Neural progenitor cell (in vitro differentiated cells): Measurements from ENCODE around the gene RBBP8NL. TPM values are rescaled to one million over a fixed set of nuclear protein-coding genes. Genes with fewer than 3 reads are reported as not detected.

Experiments
- DNase-seq: peaks from one replicate; pipeline ENCODE4 v3.0.0-alpha.2; 2016; ENCODE audit warnings: low spot score
- H2AFZ ChIP-seq: fragments of 200-600 bp; sonication (generic); replicated peaks from 2 replicates; pipeline ENCODE4 v1.6.1; 2016; ENCODE audit warnings: antibody characterized with exemption
- H3F3A ChIP-seq: fragments of 200-600 bp; sonication (generic); 2 replicates; pipeline ENCODE4 v1.6.1; 2016; ENCODE audit warnings: antibody characterized with exemption, low read depth
- H3K27ac ChIP-seq: fragments of 200-600 bp; sonication (generic); 2 replicates; pipeline ENCODE4 v1.5.1; 2016; ENCODE audit warnings: mild to moderate bottlenecking
- H3K27me3 ChIP-seq: fragments of 200-600 bp; sonication (generic); 2 replicates; pipeline ENCODE4 v1.6.1; 2016; ENCODE audit warnings: mild to moderate bottlenecking, moderate library complexity
- H3K36me3 ChIP-seq: fragments of 200-600 bp; sonication (generic); 2 replicates; pipeline ENCODE4 v1.5.1; 2016
- H3K4me1 ChIP-seq: fragments of 200-600 bp; sonication (generic); 2 replicates; pipeline ENCODE4 v1.6.1; 2016; ENCODE audit warnings: mixed run types
- H3K4me2 ChIP-seq: fragments of 200-600 bp; sonication (generic); 2 replicates; pipeline ENCODE4 v1.6.1; 2016
- H3K4me3 ChIP-seq: fragments of 200-600 bp; sonication (generic); 2 replicates; pipeline ENCODE4 v1.5.1; 2016
- H3K79me2 ChIP-seq: fragments of 200-600 bp; sonication (generic); 2 replicates; pipeline ENCODE4 v1.6.1; 2016; ENCODE audit warnings: low read depth
- H3K9ac ChIP-seq: fragments of 200-600 bp; sonication (generic); 2 replicates; pipeline ENCODE4 v1.6.1; 2016
- H3K9me3 ChIP-seq: fragments of 200-600 bp; sonication (generic); 2 replicates; pipeline ENCODE4 v1.5.1; 2016; ENCODE audit warnings: low read depth
- H4K20me1 ChIP-seq: fragments of 200-600 bp; sonication (generic); 2 replicates; pipeline ENCODE4 v1.6.1; 2016; ENCODE audit warnings: low read depth
- H3K27ac Mint-ChIP-seq: 3 replicates; pipeline ENCODE4 v1.8.0; 2021; ENCODE audit warnings: mixed read lengths
- H3K27me3 Mint-ChIP-seq: 2 replicates; pipeline ENCODE4 v1.8.0; 2022; ENCODE audit warnings: low read depth, mild to moderate bottlenecking, inconsistent platforms, moderate library complexity, mixed read lengths; ENCODE audit not compliant: insufficient read depth
- H3K36me3 Mint-ChIP-seq: 3 replicates; pipeline ENCODE4 v1.8.0; 2021; ENCODE audit warnings: mixed read lengths
- H3K4me1 Mint-ChIP-seq: 3 replicates; pipeline ENCODE4 v1.8.0; 2021; ENCODE audit warnings: mixed read lengths
- H3K4me3 Mint-ChIP-seq: 3 replicates; pipeline ENCODE4 v1.8.0; 2021; ENCODE audit warnings: mild to moderate bottlenecking, moderate library complexity, mixed read lengths
- H3K9me3 Mint-ChIP-seq: 3 replicates; pipeline ENCODE4 v1.8.0; 2020; ENCODE audit warnings: mixed read lengths
- EZH2 ChIP-seq: fragments of 200-600 bp; sonication (generic); IDR thresholded peaks from 2 replicates; pipeline ENCODE4 v1.6.1; 2017; ENCODE audit warnings: antibody characterized with exemption, mild to moderate bottlenecking, moderate library complexity
- EZH2phosphoT487 ChIP-seq: fragments of 200-600 bp; sonication (generic); IDR thresholded peaks from 2 replicates; pipeline ENCODE4 v1.6.1; 2017; ENCODE audit warnings: antibody characterized with exemption
- total RNA-seq: library from RNA; depleted of rRNA; stranded (reverse); fragments of >200 nt; gene quantifications from 2 replicates; pipeline ENCODE4 v1.2.3, GENCODE V29; 2015; ENCODE audit warnings: low replicate concordance
- TF ChIP-seq, protein P1 (sequence below): fragments of 200-600 bp; sonication (generic); IDR thresholded peaks from 2 replicates; pipeline ENCODE4 v1.5.1; 2017; ENCODE audit warnings: antibody characterized with exemption, mild to moderate bottlenecking

RBBP8NL gene
- total RNA-seq, 1 donor from 2014 or later = not detected

DNA sequence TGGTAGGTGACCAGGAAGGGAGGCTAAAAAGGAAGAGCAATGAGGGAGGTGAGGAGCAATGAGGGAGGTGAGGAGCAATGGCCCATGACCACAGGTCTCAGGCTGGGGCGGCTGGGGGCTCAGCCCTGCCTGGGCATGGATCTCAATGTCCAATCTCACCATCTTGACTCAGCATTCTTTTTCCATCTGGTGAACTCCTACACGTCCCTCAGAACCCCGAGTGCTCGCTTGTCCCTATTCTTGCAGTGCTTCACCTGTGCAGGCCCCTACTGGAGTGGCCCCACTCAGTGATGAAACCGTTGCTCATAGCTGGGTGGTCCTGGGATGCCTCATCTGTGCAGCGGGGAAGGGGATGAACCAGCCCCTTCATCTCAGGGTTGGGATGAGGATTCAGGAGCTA, 16.9 kb upstream of the RBBP8NL start:
- Mint-ChIP-seq H3K4me3 (no peak overlapping the region), H3K27me3 (peaks cover 30% of the 10 kb centered on the region), H3K36me3 (no peaks in the 10 kb centered on the region), H3K4me1 (peaks cover 25% of the 10 kb centered on the region), H3K9me3 (no peaks in the 10 kb centered on the region), H3K27ac (no peak overlapping the region)
- no peak overlapping the region for H2AFZ ChIP-seq
- H3K4me2 ChIP-seq = no peak overlapping the region
- no peak overlapping the region for H3K27ac ChIP-seq
- H3K27me3 ChIP-seq = no peaks in the 10 kb centered on the region
- H3K4me3 ChIP-seq = no peak overlapping the region
- peaks cover 11% of the 10 kb centered on the region for H3K4me1 ChIP-seq
- no peaks in the 10 kb centered on the region for H3K36me3 ChIP-seq
- no peaks in the 10 kb centered on the region for H4K20me1 ChIP-seq
- TF ChIP-seq EZH2phosphoT487 (no peak), EZH2 (no peak)
- TF ChIP-seq, protein P1, sequence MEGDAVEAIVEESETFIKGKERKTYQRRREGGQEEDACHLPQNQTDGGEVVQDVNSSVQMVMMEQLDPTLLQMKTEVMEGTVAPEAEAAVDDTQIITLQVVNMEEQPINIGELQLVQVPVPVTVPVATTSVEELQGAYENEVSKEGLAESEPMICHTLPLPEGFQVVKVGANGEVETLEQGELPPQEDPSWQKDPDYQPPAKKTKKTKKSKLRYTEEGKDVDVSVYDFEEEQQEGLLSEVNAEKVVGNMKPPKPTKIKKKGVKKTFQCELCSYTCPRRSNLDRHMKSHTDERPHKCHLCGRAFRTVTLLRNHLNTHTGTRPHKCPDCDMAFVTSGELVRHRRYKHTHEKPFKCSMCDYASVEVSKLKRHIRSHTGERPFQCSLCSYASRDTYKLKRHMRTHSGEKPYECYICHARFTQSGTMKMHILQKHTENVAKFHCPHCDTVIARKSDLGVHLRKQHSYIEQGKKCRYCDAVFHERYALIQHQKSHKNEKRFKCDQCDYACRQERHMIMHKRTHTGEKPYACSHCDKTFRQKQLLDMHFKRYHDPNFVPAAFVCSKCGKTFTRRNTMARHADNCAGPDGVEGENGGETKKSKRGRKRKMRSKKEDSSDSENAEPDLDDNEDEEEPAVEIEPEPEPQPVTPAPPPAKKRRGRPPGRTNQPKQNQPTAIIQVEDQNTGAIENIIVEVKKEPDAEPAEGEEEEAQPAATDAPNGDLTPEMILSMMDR = no peak
- H3K9ac ChIP-seq = no peak overlapping the region
- no peaks in the 10 kb centered on the region for H3K79me2 ChIP-seq
- no peaks in the 10 kb centered on the region for H3K9me3 ChIP-seq
- DNase-seq = no peak
- no peaks in the 10 kb centered on the region for H3F3A ChIP-seq

DNA sequence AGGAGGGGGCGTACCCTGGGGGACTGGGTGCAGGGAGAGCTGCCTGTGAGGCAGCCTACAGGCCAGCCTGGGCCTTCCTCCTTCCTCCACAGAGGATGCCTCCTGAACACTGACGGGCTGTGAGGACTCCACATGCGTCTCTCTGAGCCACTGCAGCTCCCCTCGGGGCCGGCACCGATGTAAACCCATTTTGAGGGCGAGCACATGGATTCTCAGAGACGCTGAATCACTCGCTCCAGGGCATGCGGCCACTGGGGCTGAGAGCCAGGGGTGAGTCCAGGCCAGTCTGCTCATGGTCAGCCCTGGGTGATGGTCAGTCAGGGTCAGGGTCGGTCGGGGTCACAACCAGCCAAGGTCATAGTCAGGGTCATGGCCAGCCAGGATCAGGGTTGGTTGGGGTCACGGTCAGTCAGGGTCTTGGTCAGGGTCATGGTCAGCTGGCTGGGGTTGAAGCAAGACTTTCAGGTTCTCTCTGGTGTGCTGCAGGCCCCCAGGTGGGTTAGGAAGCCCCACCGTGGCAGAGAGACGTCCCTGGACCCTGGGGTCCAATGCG, 14.7 kb upstream of the RBBP8NL start:
- no peak overlapping the region for H3K4me2 ChIP-seq
- no peaks in the 10 kb centered on the region for H4K20me1 ChIP-seq
- H2AFZ ChIP-seq = no peak overlapping the region
- H3K9me3 ChIP-seq = no peaks in the 10 kb centered on the region
- no peaks in the 10 kb centered on the region for H3K36me3 Mint-ChIP-seq
- no peaks in the 10 kb centered on the region for H3K27me3 ChIP-seq
- no peak for DNase-seq
- H3K9ac ChIP-seq = no peak overlapping the region
- no peaks in the 10 kb centered on the region for H3F3A ChIP-seq
- H3K27me3 Mint-ChIP-seq = peaks cover 23% of the 10 kb centered on the region
- no peaks in the 10 kb centered on the region for H3K79me2 ChIP-seq
- no peak overlapping the region for H3K27ac Mint-ChIP-seq
- H3K4me3 Mint-ChIP-seq = no peak overlapping the region
- no peak overlapping the region for H3K4me3 ChIP-seq
- H3K9me3 Mint-ChIP-seq = no peaks in the 10 kb centered on the region
- H3K4me1 Mint-ChIP-seq = peaks cover 5% of the 10 kb centered on the region
- no peaks in the 10 kb centered on the region for H3K36me3 ChIP-seq
- TF ChIP-seq EZH2 = no peak
- TF ChIP-seq, protein P1 = no peak
- TF ChIP-seq EZH2phosphoT487 = no peak
- H3K4me1 ChIP-seq = no peaks in the 10 kb centered on the region
- H3K27ac ChIP-seq = no peak overlapping the region

DNA sequence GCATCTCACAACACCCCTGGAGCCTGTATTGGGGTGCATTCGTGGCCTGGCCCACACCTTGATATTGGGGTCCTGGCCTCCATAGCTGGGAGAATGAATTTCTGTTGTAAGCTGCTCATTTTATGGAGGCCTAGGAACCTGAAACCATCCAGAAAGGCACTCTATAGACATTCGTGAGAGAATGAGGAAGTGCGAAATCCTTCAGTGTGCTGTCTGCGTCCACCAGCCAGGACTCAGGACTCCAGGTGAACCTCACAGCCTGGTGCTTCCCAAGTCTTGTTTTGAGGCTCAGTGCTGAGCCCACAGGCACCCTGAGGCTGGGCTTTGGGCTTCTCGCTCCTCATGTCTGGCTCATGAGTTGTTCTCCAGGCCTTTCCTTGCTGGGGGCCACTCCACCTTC, 11.9 kb upstream of the RBBP8NL start:
- TF ChIP-seq EZH2 = no peak
- TF ChIP-seq, protein P1 = no peak
- TF ChIP-seq EZH2phosphoT487 = no peak
- no peak overlapping the region for H3K4me2 ChIP-seq
- Mint-ChIP-seq H3K9me3 (peaks cover 2% of the 10 kb centered on the region), H3K4me3 (no peak overlapping the region), H3K36me3 (no peaks in the 10 kb centered on the region), H3K27me3 (peaks cover 21% of the 10 kb centered on the region), H3K27ac (no peak overlapping the region), H3K4me1 (no peaks in the 10 kb centered on the region)
- no peak overlapping the region for H3K9ac ChIP-seq
- H3K27ac ChIP-seq = no peak overlapping the region
- no peaks in the 10 kb centered on the region for H3F3A ChIP-seq
- H3K79me2 ChIP-seq = no peaks in the 10 kb centered on the region
- no peaks in the 10 kb centered on the region for H4K20me1 ChIP-seq
- H3K4me1 ChIP-seq = no peaks in the 10 kb centered on the region
- H3K4me3 ChIP-seq = no peak overlapping the region
- no peaks in the 10 kb centered on the region for H3K9me3 ChIP-seq
- H3K27me3 ChIP-seq = peaks cover 2% of the 10 kb centered on the region
- no peak overlapping the region for H2AFZ ChIP-seq
- no peak for DNase-seq
- no peaks in the 10 kb centered on the region for H3K36me3 ChIP-seq
